Neuron (in vitro differentiated cells): ENCODE measurements around the gene PDCD6IP.
A peak's percentile ranks its signal among the peaks of the same experiment; 100 is the strongest.

ENCODE experiments used
- H2AFZ ChIP-seq: one replicate; pipeline ENCODE4 v1.6.1; 2013; ENCODE audit warnings: low read depth, mild to moderate bottlenecking, inconsistent platforms, low read length, moderate library complexity
- H3K27me3 ChIP-seq: one replicate; pipeline ENCODE4 v1.6.1; 2013; ENCODE audit warnings: low read length; ENCODE audit not compliant: insufficient read depth
- H3K36me3 ChIP-seq: one replicate; pipeline ENCODE4 v1.6.1; 2013; ENCODE audit warnings: low read length; ENCODE audit not compliant: insufficient read depth
- H3K4me1 ChIP-seq: one replicate; pipeline ENCODE4 v1.6.1; 2013; ENCODE audit warnings: low read length; ENCODE audit not compliant: insufficient read depth
- H3K4me3 ChIP-seq: 2 replicates; pipeline ENCODE4 v1.5.1; 2013; ENCODE audit warnings: mild to moderate bottlenecking, low read length, moderate library complexity
- H3K9me3 ChIP-seq: one replicate; pipeline ENCODE4 v1.6.1; 2013; ENCODE audit warnings: low read length

The PDCD6IP gene

DNA sequence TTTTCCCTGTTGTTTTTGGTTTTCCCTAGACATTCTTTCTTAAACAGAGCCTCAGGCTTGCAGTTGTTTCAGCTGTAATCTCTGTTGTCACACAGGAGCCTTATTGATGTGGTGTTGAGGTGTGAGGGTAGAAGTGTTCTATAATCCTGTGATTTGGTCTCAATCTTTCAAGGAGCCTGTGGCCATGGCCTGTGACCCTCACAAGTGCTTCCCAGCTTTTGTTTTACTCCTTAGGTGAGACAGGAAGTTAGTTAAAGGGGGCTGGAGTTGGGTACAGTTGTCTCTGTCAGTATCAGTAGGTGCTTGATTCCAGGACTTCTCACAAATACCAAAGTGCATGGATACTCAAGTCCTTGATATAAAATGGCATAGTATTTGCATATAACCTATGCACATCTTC lies 77.2 kb downstream of the PDCD6IP start:
- H3K9me3 ChIP-seq, result no peaks in the 10 kb centered on the region
- H3K27me3 ChIP-seq, result no peaks in the 10 kb centered on the region
- H3K4me1 ChIP-seq, result no peaks in the 10 kb centered on the region
- H3K36me3 ChIP-seq, result no peaks in the 10 kb centered on the region
- H2AFZ ChIP-seq, result no peak overlapping the region
- no peak overlapping the region for H3K4me3 ChIP-seq

- Histone ChIP-seq H2AFZ (no peak overlapping the region), H3K4me1 (no peaks in the 10 kb centered on the region), H3K4me3 (no peak overlapping the region), H3K27me3 (no peaks in the 10 kb centered on the region), H3K36me3 (no peaks in the 10 kb centered on the region), H3K9me3 (no peaks in the 10 kb centered on the region)
Observed at GRCh38 chr3:33877187-33877586, 78.8 kb downstream of the PDCD6IP start.

DNA sequence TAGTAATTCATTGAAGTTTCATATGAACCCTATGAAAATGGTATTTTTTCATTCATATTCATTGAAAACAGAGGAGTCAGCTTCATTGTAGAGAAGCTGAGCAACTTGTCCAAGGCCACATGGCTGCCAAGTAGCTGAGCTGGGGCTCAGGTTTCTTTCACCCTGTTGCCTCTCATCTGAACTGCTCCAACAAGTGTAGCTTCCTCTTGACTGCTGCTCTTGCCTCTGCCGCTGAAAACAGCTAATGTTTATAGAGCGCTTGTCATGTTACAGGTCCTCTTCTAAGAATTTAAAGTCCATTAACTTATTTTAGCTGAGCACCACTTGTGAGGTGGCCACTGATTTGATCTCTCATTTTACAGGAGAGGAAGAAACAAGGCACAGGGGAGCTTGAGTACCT lies 81.1 kb downstream of the PDCD6IP start:
- peaks cover 6% of the 10 kb centered on the region for H3K4me1 ChIP-seq
- H3K27me3 ChIP-seq, result no peaks in the 10 kb centered on the region

GRCh38 chr3:33881156-33882064 lies 83.0 kb downstream of the PDCD6IP start:
- Histone ChIP-seq H3K36me3 (no peaks in the 10 kb centered on the region), H3K9me3 (no peaks in the 10 kb centered on the region), H3K4me3 (no peak overlapping the region), H2AFZ (no peak overlapping the region), H3K4me1 (peaks cover 6% of the 10 kb centered on the region), H3K27me3 (no peaks in the 10 kb centered on the region)

More for the DNA sequence above, 81.1 kb downstream of the PDCD6IP start:
- no peak overlapping the region for H3K4me3 ChIP-seq
- no peak overlapping the region for H2AFZ ChIP-seq
- H3K9me3 ChIP-seq, result no peaks in the 10 kb centered on the region
- no peaks in the 10 kb centered on the region for H3K36me3 ChIP-seq

- Histone ChIP-seq H2AFZ (no peak overlapping the region), H3K27me3 (no peaks in the 10 kb centered on the region), H3K9me3 (no peaks in the 10 kb centered on the region), H3K36me3 (no peaks in the 10 kb centered on the region), H3K4me1 (peaks cover 6% of the 10 kb centered on the region), H3K4me3 (no peak overlapping the region)
Observed at GRCh38 chr3:33882296-33882695, 83.9 kb downstream of the PDCD6IP start.

DNA sequence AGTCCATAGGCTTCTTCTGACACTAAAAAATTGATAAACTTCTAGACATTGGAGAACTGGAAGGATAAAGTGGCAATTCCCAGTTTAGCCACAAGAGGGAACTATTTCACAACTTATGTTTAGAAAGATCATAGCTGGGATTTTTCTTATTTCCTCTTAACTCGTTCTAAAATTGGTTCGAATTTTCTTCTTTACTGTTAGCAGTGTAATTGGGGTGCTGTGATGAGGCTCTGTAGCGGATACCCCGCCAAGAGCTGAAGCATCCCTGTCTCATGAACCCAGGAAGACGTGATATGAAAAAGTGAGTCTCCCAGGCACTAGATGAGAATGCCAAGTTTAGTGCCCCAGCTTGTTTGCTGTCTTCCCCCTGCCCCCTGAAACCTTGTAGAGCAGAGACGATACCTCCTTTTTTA lies 85.1 kb downstream of the PDCD6IP start:
- Histone ChIP-seq H3K9me3 (no peaks in the 10 kb centered on the region), H3K27me3 (peaks cover 4% of the 10 kb centered on the region), H3K4me3 (no peak overlapping the region), H2AFZ (peak overlapping the region; percentile 18), H3K4me1 (peaks cover 6% of the 10 kb centered on the region), H3K36me3 (no peaks in the 10 kb centered on the region)

GRCh38 chr3:33883951-33884561 lies 85.6 kb downstream of the PDCD6IP start:
- H3K4me1 ChIP-seq, result peaks cover 6% of the 10 kb centered on the region
- H3K9me3 ChIP-seq, result no peaks in the 10 kb centered on the region
- no peak overlapping the region for H3K4me3 ChIP-seq
- no peaks in the 10 kb centered on the region for H3K36me3 ChIP-seq
- H3K27me3 ChIP-seq, result peaks cover 4% of the 10 kb centered on the region
- peak overlapping the region; percentile 18 for H2AFZ ChIP-seq

DNA sequence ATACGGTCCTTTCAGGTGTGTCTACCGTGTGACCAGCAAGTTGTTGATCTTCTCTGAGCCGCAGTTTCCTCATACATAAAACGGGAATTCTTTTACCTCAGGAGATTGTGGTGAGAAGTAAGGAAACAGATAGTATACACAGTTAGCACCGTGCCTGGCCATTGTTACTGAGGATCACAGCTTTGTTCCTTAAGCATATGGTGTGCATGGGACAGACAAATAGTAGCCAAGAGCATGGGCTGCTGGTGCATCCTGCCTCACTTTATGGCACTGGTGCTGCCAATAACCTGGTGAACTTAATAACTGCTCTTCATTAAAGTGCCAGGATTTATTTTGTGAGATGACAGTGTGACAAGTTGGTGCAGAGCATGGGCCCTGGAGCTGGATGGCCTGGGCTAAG lies 86.3 kb downstream of the PDCD6IP start:
- H3K36me3 ChIP-seq, result no peaks in the 10 kb centered on the region
- peaks cover 4% of the 10 kb centered on the region for H3K27me3 ChIP-seq
- H3K9me3 ChIP-seq, result no peaks in the 10 kb centered on the region
- no peak overlapping the region for H2AFZ ChIP-seq
- no peak overlapping the region for H3K4me3 ChIP-seq
- peaks cover 6% of the 10 kb centered on the region for H3K4me1 ChIP-seq

- Histone ChIP-seq H3K4me3 (no peak overlapping the region), H2AFZ (no peak overlapping the region), H3K4me1 (peaks cover 6% of the 10 kb centered on the region), H3K36me3 (no peaks in the 10 kb centered on the region), H3K9me3 (no peaks in the 10 kb centered on the region), H3K27me3 (peaks cover 4% of the 10 kb centered on the region)
Observed at GRCh38 chr3:33885496-33885895, 87.1 kb downstream of the PDCD6IP start.

DNA sequence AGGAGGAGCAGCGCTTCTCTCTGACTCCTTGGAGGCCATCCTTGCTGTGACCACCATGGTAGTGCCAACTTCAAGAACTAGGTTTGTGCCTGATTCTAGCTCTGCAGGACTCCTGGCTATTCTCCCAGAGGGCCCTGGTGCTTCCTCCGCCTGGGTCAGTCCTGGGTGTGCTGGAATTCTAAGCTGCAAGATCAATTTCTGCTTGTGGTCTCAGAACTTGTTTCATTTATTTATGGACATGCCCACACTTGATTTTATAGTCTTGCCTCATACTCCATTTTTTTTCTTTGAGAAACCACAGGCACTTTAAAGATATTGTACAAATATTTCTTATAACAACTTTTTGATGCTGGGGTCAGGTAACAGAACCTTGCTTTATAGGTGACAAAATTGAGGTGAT lies 87.6 kb downstream of the PDCD6IP start:
- Histone ChIP-seq H3K4me1 (peaks cover 6% of the 10 kb centered on the region), H3K36me3 (no peaks in the 10 kb centered on the region), H3K9me3 (no peaks in the 10 kb centered on the region), H3K27me3 (peaks cover 4% of the 10 kb centered on the region), H2AFZ (no peak overlapping the region), H3K4me3 (no peak overlapping the region)

DNA sequence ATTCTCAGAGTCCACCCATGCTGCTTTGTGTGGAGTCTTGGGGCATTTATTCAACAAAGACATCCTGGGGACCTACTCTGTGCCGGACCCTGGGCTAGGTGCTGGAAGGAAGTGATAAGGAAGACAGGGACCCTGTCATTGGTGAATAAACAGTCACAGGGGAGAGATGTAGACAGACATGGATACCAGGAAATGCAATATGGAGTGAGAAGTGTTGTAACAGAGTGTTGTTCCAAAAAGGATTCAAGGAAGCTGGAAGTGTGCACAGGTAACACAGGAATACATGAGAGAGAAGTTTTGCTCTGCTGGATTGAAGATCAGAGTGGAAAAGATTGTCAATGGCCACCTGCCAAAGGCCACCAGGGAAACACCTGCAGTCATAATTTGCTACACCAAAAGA lies 89.0 kb downstream of the PDCD6IP start:
- Histone ChIP-seq H3K27me3 (peaks cover 4% of the 10 kb centered on the region), H3K9me3 (no peaks in the 10 kb centered on the region), H2AFZ (no peak overlapping the region)

DNA sequence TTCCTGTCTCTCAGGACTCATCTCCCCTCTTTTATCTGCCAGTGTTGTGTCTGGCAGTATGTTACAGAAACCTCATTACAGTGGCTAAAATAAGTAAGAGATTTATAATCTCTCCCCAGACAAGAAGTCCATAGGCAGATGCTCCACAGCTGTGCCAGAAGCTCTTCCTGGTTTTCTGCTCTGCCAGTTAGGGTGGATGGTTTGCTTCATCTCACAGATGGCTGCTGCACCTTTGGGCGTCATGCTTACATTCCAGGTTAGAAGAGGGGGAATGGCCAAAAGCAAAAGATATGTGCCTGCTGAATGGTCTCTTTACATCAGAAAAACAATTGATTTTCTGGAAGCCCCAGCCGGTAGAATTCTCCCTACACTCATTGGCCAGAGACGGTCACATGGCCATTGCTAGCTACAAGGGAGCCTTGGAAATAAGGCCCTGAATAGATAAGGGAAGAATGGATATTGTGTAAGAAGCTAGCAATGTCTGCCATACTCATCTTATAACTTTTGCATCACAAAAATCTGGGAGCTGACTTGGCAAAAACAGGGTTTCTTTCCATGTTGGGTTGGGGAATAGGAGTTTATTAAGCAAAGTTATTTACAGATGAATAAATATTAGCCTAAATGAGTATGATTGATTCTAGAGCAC lies 91.1 kb downstream of the PDCD6IP start:
- no peaks in the 10 kb centered on the region for H3K36me3 ChIP-seq
- H3K4me3 ChIP-seq, result no peak overlapping the region
- no peak overlapping the region for H2AFZ ChIP-seq
- peaks cover 4% of the 10 kb centered on the region for H3K27me3 ChIP-seq
- no peaks in the 10 kb centered on the region for H3K4me1 ChIP-seq
- no peaks in the 10 kb centered on the region for H3K9me3 ChIP-seq

More for the DNA sequence above, 89.0 kb downstream of the PDCD6IP start:
- no peak overlapping the region for H3K4me3 ChIP-seq
- H3K36me3 ChIP-seq, result no peaks in the 10 kb centered on the region
- peaks cover 6% of the 10 kb centered on the region for H3K4me1 ChIP-seq

GRCh38 chr3:33892655-33893054 lies 94.2 kb downstream of the PDCD6IP start:
- Histone ChIP-seq H3K36me3 (no peaks in the 10 kb centered on the region), H3K4me3 (no peak overlapping the region), H2AFZ (no peak overlapping the region), H3K27me3 (peaks cover 3% of the 10 kb centered on the region), H3K9me3 (no peaks in the 10 kb centered on the region), H3K4me1 (no peaks in the 10 kb centered on the region)
